HepG2 (cell line): ENCODE results near the gene NOP14. TPM values are rescaled to one million over a fixed set of nuclear protein-coding genes. Genes with fewer than 3 reads are reported as not detected.

Source experiments
- EEA1 ChIP-seq: sonication (generic); formaldehyde crosslinking; IDR thresholded peaks from 2 replicates; pipeline ENCODE4 v1.5.1; 2020; ENCODE audit warnings: mild to moderate bottlenecking, missing genetic modification reagents, borderline replicate concordance
- FOXO1 ChIP-seq: sonication (generic); formaldehyde crosslinking; IDR thresholded peaks from 2 replicates; pipeline ENCODE4 v1.4.0; 2020; ENCODE audit warnings: missing genetic modification reagents
- GABPB1 ChIP-seq: IDR thresholded peaks from 2 replicates; pipeline ENCODE4 v1.6.1; 2016; ENCODE audit warnings: mild to moderate bottlenecking, missing genetic modification reagents, moderate library complexity, missing compliant biosample characterization
- KMT2A ChIP-seq: sonication (generic); formaldehyde crosslinking; IDR thresholded peaks from 2 replicates; pipeline ENCODE4 v1.4.0; 2020; ENCODE audit warnings: missing genetic modification reagents
- NFE2L2 ChIP-seq: fragments of 150-350 bp; IDR thresholded peaks from 2 replicates; pipeline ENCODE4 v1.6.1; 2014; ENCODE audit warnings: low read length
- RARG ChIP-seq: sonication (generic); formaldehyde crosslinking; IDR thresholded peaks from 2 replicates; pipeline ENCODE4 v1.4.0; 2020; ENCODE audit warnings: low read depth, mild to moderate bottlenecking, missing genetic modification reagents
- SP140L ChIP-seq: sonication (generic); formaldehyde crosslinking; IDR thresholded peaks from 2 replicates; pipeline ENCODE4 v1.4.0; 2020; ENCODE audit warnings: missing genetic modification reagents, borderline replicate concordance
- ZC3H13 ChIP-seq: sonication (generic); formaldehyde crosslinking; IDR thresholded peaks from 2 replicates; pipeline ENCODE4 v1.8.1; 2023; ENCODE audit warnings: mild to moderate bottlenecking, missing genetic modification reagents, moderate library complexity
- ZNF879 ChIP-seq: sonication (generic); formaldehyde crosslinking; IDR thresholded peaks from 2 replicates; pipeline ENCODE4 v1.8.1; 2023; ENCODE audit warnings: missing genetic modification reagents
- polyA plus RNA-seq, 8 experiments: library from polyadenylated mRNA; depleted of rRNA in 3 of 8; stranded (reverse) in 7 of 8; unstranded in 1 of 8; fragments of >200 nt; fragmentation: Illumina TruSeq in 4 of 8; extraction: Trizol in 4 of 8; gene quantifications; 2 replicates each; pipeline versions ENCODE4 v1.2.1 to v1.2.3, GENCODE V29; 2011 to 2016; ENCODE audit warnings: low read depth in 4 of 8, missing spikeins in 1 of 8, mixed read lengths in 1 of 8; ENCODE audit not compliant: insufficient read depth in 1 of 8
- total RNA-seq, 5 experiments: library from RNA; depleted of rRNA; stranded (reverse); fragments of >200 nt; fragmentation: Illumina TruSeq; extraction: Trizol; gene quantifications; 2 replicates each; pipeline ENCODE4 v1.2.3, GENCODE V29; 2016; ENCODE audit warnings: low read depth in 1 of 5
- TF ChIP-seq, protein P1 (sequence below): sonication (generic); formaldehyde crosslinking; IDR thresholded peaks from 2 replicates; pipeline ENCODE4 v1.5.1; 2020; ENCODE audit warnings: missing genetic modification reagents, mild to moderate bottlenecking, borderline replicate concordance
- TF ChIP-seq, protein P2 (sequence below): sonication (generic); formaldehyde crosslinking; IDR thresholded peaks from 2 replicates; pipeline ENCODE4 v1.4.0; 2020; ENCODE audit warnings: missing genetic modification reagents, borderline replicate concordance
- TF ChIP-seq, protein P3 (sequence below): sonication (generic); formaldehyde crosslinking; IDR thresholded peaks from 2 replicates; pipeline ENCODE4 v1.5.0; 2020; ENCODE audit warnings: mild to moderate bottlenecking, missing genetic modification reagents, moderate library complexity
- TF ChIP-seq, protein P4 (sequence below): IDR thresholded peaks from 2 replicates; pipeline ENCODE4 v1.6.1; 2016; ENCODE audit warnings: missing compliant biosample characterization, missing genetic modification reagents, borderline replicate concordance
- TF ChIP-seq, protein P5 (sequence below): IDR thresholded peaks from 2 replicates; pipeline ENCODE4 v1.6.1; 2016; ENCODE audit warnings: missing biosample characterization, missing genetic modification reagents, low read depth
- TF ChIP-seq, protein P6 (sequence below): sonication (generic); formaldehyde crosslinking; IDR thresholded peaks from 2 replicates; pipeline ENCODE4 v1.4.0; 2020; ENCODE audit warnings: missing genetic modification reagents, borderline replicate concordance
- TF ChIP-seq, protein P7 (sequence below): conservative IDR thresholded peaks from 2 replicates; pipeline ENCODE4 v1.6.1; 2018; ENCODE audit warnings: missing genetic modification reagents

Gene NOP14
- total and polyA plus RNA-seq, 2 of the 13 experiments (the other 11 are each of a cell fraction or from before 2014, with no cell fraction given) = 6.9 to 47.9 TPM

DNA sequence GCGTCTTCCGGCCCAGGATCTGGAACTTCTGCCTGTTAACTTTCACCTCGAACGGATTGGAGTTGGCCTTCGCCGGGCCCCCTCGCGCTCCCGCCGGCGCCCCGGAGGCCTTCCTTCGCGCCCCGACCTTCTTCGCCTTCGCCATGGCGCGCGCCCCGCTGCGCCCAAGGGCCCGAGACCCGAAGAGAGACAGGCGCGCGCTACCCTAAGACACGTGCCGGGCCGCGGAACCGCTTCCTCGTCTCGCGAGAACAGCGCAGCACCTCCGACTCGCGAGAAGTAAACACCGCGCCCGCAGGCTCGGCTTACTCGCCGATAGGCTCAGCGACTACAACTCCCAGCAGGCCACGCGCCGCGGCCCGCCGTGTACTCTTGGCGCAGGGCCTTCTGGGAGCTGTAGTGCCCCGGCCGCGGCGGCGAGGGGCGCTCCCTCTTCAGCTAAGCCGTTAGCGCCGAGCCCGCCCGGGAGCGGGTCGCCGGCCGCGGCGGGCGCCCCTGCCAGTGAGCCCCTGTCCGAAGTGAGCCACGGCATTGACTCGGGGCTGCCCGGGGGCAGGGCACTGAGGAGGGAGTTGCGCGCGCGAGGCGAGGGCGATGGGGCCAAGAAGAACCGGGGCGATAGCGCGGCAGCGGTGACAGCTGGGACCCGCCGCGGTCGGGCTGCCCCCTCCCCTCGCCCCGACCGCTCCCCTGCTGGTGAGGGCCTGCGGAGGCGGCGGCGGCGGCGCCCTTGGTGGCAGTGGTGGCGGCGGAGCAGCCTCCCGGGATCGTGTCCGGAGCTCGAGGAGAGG is at the start of gene NOP14, which contains the start of gene GRK4 (continued):
- TF ChIP-seq, protein P1, sequence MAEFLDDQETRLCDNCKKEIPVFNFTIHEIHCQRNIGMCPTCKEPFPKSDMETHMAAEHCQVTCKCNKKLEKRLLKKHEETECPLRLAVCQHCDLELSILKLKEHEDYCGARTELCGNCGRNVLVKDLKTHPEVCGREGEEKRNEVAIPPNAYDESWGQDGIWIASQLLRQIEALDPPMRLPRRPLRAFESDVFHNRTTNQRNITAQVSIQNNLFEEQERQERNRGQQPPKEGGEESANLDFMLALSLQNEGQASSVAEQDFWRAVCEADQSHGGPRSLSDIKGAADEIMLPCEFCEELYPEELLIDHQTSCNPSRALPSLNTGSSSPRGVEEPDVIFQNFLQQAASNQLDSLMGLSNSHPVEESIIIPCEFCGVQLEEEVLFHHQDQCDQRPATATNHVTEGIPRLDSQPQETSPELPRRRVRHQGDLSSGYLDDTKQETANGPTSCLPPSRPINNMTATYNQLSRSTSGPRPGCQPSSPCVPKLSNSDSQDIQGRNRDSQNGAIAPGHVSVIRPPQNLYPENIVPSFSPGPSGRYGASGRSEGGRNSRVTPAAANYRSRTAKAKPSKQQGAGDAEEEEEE (CRISPR knock-in tag) = peak; percentile 66; the same call in 1 of the 2 replicates
- TF ChIP-seq EEA1 (CRISPR knock-in tag) = peak; percentile 95
- TF ChIP-seq, protein P2, sequence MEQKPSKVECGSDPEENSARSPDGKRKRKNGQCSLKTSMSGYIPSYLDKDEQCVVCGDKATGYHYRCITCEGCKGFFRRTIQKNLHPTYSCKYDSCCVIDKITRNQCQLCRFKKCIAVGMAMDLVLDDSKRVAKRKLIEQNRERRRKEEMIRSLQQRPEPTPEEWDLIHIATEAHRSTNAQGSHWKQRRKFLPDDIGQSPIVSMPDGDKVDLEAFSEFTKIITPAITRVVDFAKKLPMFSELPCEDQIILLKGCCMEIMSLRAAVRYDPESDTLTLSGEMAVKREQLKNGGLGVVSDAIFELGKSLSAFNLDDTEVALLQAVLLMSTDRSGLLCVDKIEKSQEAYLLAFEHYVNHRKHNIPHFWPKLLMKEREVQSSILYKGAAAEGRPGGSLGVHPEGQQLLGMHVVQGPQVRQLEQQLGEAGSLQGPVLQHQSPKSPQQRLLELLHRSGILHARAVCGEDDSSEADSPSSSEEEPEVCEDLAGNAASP (CRISPR knock-in tag) = peak; percentile 81
- TF ChIP-seq, protein P3, sequence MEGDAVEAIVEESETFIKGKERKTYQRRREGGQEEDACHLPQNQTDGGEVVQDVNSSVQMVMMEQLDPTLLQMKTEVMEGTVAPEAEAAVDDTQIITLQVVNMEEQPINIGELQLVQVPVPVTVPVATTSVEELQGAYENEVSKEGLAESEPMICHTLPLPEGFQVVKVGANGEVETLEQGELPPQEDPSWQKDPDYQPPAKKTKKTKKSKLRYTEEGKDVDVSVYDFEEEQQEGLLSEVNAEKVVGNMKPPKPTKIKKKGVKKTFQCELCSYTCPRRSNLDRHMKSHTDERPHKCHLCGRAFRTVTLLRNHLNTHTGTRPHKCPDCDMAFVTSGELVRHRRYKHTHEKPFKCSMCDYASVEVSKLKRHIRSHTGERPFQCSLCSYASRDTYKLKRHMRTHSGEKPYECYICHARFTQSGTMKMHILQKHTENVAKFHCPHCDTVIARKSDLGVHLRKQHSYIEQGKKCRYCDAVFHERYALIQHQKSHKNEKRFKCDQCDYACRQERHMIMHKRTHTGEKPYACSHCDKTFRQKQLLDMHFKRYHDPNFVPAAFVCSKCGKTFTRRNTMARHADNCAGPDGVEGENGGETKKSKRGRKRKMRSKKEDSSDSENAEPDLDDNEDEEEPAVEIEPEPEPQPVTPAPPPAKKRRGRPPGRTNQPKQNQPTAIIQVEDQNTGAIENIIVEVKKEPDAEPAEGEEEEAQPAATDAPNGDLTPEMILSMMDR (CRISPR knock-in tag) = peak; percentile 60
- TF ChIP-seq ZNF879 (CRISPR knock-in tag) = no peak; the same call in 1 of the 2 replicates
- peak; percentile 96 for TF ChIP-seq FOXO1 (CRISPR knock-in tag)
- no peak for TF ChIP-seq SP140L (CRISPR knock-in tag)
- TF ChIP-seq GABPB1 (CRISPR knock-in tag) = peak; percentile 93
- TF ChIP-seq, protein P4, sequence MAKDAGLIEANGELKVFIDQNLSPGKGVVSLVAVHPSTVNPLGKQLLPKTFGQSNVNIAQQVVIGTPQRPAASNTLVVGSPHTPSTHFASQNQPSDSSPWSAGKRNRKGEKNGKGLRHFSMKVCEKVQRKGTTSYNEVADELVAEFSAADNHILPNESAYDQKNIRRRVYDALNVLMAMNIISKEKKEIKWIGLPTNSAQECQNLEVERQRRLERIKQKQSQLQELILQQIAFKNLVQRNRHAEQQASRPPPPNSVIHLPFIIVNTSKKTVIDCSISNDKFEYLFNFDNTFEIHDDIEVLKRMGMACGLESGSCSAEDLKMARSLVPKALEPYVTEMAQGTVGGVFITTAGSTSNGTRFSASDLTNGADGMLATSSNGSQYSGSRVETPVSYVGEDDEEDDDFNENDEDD (CRISPR knock-in tag) = peak; percentile 97
- TF ChIP-seq NFE2L2 = no peak
- TF ChIP-seq, protein P5, sequence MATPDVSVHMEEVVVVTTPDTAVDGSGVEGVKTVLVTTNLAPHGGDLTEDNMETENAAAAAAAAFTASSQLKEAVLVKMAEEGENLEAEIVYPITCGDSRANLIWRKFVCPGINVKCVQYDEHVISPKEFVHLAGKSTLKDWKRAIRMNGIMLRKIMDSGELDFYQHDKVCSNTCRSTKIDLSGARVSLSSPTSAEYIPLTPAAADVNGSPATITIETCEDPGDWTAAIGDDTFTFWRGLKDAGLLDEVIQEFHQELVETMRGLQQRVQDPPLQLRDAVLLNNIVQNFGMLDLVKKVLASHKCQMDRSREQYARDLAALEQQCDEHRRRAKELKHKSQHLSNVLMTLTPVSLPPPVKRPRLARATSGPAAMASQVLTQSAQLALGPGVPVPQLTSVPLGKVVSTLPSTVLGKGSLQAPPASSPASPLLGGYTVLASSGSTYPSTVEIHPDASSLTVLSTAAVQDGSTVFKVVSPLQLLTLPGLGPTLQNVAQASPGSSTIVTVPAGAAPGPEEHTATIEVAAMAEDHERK (CRISPR knock-in tag) = peak; percentile 74
- TF ChIP-seq RARG = peak; percentile 91; the same call in 1 of the 2 replicates
- TF ChIP-seq, protein P6, sequence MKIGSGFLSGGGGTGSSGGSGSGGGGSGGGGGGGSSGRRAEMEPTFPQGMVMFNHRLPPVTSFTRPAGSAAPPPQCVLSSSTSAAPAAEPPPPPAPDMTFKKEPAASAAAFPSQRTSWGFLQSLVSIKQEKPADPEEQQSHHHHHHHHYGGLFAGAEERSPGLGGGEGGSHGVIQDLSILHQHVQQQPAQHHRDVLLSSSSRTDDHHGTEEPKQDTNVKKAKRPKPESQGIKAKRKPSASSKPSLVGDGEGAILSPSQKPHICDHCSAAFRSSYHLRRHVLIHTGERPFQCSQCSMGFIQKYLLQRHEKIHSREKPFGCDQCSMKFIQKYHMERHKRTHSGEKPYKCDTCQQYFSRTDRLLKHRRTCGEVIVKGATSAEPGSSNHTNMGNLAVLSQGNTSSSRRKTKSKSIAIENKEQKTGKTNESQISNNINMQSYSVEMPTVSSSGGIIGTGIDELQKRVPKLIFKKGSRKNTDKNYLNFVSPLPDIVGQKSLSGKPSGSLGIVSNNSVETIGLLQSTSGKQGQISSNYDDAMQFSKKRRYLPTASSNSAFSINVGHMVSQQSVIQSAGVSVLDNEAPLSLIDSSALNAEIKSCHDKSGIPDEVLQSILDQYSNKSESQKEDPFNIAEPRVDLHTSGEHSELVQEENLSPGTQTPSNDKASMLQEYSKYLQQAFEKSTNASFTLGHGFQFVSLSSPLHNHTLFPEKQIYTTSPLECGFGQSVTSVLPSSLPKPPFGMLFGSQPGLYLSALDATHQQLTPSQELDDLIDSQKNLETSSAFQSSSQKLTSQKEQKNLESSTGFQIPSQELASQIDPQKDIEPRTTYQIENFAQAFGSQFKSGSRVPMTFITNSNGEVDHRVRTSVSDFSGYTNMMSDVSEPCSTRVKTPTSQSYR (CRISPR knock-in tag) = peak; percentile 53; the same call in 1 of the 2 replicates
- TF ChIP-seq, protein P7, sequence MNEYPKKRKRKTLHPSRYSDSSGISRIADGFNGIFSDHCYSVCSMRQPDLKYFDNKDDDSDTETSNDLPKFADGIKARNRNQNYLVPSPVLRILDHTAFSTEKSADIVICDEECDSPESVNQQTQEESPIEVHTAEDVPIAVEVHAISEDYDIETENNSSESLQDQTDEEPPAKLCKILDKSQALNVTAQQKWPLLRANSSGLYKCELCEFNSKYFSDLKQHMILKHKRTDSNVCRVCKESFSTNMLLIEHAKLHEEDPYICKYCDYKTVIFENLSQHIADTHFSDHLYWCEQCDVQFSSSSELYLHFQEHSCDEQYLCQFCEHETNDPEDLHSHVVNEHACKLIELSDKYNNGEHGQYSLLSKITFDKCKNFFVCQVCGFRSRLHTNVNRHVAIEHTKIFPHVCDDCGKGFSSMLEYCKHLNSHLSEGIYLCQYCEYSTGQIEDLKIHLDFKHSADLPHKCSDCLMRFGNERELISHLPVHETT = peak; percentile 76; the same call in 1 of the 2 replicates
- TF ChIP-seq ZC3H13 (CRISPR knock-in tag) = peak; percentile 94
- TF ChIP-seq KMT2A (CRISPR knock-in tag) = peak; percentile 97
